ENCODE data around the gene ATP6V1E1.

GRCh38 chr22:17633998-17634323 is 5.4 kb upstream of the ATP6V1E1 start:
- TF ChIP-seq CTCF (conservative IDR thresholded peaks at IDR 0.05; ENCODE audit: low read length), result no peak
- TF ChIP-seq EZH2phosphoT487 (IDR thresholded peaks at IDR 0.05; ENCODE audit: borderline replicate concordance), result no peak

All from Loucy (cell line).